Measurements from ENCODE around the gene MAMDC4.
"Not testable (repeated sequence)": the region's sequence is repeated elsewhere in the genome, so short reads cannot be mapped to it uniquely, and the experiment has no call there.

The MAMDC4 gene

GRCh38 chr9:136825295-136826187, 26.6 kb upstream of the MAMDC4 start:
- DNase-seq (ENCODE audit: low spot score) = no peak

- DNase-seq (ENCODE audit: low spot score) = no peak
Observed at GRCh38 chr9:136826188-136826541, 26.0 kb upstream of the MAMDC4 start.

GRCh38 chr9:136826703-136827582, 25.2 kb upstream of the MAMDC4 start:
- no peak for DNase-seq (ENCODE audit: low spot score)

- DNase-seq (ENCODE audit: low spot score) = no peak
Observed at GRCh38 chr9:136827794-136828473, 24.2 kb upstream of the MAMDC4 start.

GRCh38 chr9:136828474-136829140, 23.5 kb upstream of the MAMDC4 start:
- no peak for DNase-seq (ENCODE audit: low spot score)

- DNase-seq (ENCODE audit: low spot score) = no peak
Observed at GRCh38 chr9:136829412-136829811, 22.7 kb upstream of the MAMDC4 start.

- no peak for DNase-seq (ENCODE audit: low spot score)
Observed at GRCh38 chr9:136829981-136830885, 21.9 kb upstream of the MAMDC4 start.

GRCh38 chr9:136831002-136831719, 21.0 kb upstream of the MAMDC4 start:
- no peak for DNase-seq (ENCODE audit: low spot score)

- no peak for DNase-seq (ENCODE audit: low spot score)
Observed at GRCh38 chr9:136831720-136832104, 20.4 kb upstream of the MAMDC4 start.

- DNase-seq (ENCODE audit: low spot score) = no peak
Observed at GRCh38 chr9:136832581-136832980, 19.6 kb upstream of the MAMDC4 start.

GRCh38 chr9:136833381-136834048, 18.6 kb upstream of the MAMDC4 start:
- DNase-seq (ENCODE audit: low spot score) = not testable (repeated sequence)

GRCh38 chr9:136835162-136835931, 16.8 kb upstream of the MAMDC4 start:
- DNase-seq (ENCODE audit: low spot score) = no peak

- DNase-seq (ENCODE audit: low spot score) = no peak
Observed at GRCh38 chr9:136835932-136836904, 15.9 kb upstream of the MAMDC4 start.

GRCh38 chr9:136837146-136837855, 14.8 kb upstream of the MAMDC4 start:
- DNase-seq (ENCODE audit: low spot score) = no peak

GRCh38 chr9:136837856-136838277, 14.3 kb upstream of the MAMDC4 start:
- not testable (repeated sequence) for DNase-seq (ENCODE audit: low spot score)

GRCh38 chr9:136838314-136839228, 13.6 kb upstream of the MAMDC4 start:
- no peak for DNase-seq (ENCODE audit: low spot score)
